Tibial artery (tissue), 4 donors: ENCODE results near the gene ALG11.

Experiments used
- DNase-seq, 2 donors: peaks; one replicate each; pipeline ENCODE4 v3.0.0-alpha.2; 2019
- H3K27ac ChIP-seq, 2 donors: fragments of 200-600 bp; sonication (generic) in 1 of 2; 1 replicate in 1 of 2; 2 replicates in 1 of 2; pipeline ENCODE4 v1.5.1; 2018 to 2019; ENCODE audit warnings: mild to moderate bottlenecking in 1 of 2
- H3K27me3 ChIP-seq, 2 donors: fragments of 200-600 bp; sonication (generic) in 1 of 2; one replicate each; pipeline versions ENCODE4 v1.5.1 to v1.6.0; 2016 to 2019
- H3K36me3 ChIP-seq, 3 donors: fragments of 200-600 bp; sonication (generic) in 2 of 3; one replicate each; pipeline ENCODE4 v1.5.1; 2016 to 2019; ENCODE audit warnings: mild to moderate bottlenecking in 2 of 3
- H3K4me1 ChIP-seq, 4 donors: fragments of 200-600 bp; sonication (generic) in 2 of 4; 1 replicate in 3 of 4; 2 replicates in 1 of 4; pipeline ENCODE4 v1.5.1; 2016 to 2019
- H3K4me3 ChIP-seq, 2 donors: fragments of 200-600 bp; sonication (generic) in 1 of 2; 1 replicate in 1 of 2; 2 replicates in 1 of 2; pipeline ENCODE4 v1.5.1; 2018 to 2019; ENCODE audit warnings: mild to moderate bottlenecking in 2 of 2
- H3K9me3 ChIP-seq, 3 donors: fragments of 200-600 bp; sonication (generic) in 1 of 3; one replicate each; pipeline ENCODE4 v1.5.1; 2016 to 2019
- CTCF ChIP-seq, 2 experiments: fragments of 200-600 bp in 1 of 2; fragments of 450-650 bp in 1 of 2; IDR thresholded peaks; one replicate each; pipeline ENCODE4 v1.5.1; 2017 to 2019; ENCODE audit warnings: antibody characterized with exemption in 2 of 2, mild to moderate bottlenecking in 1 of 2, moderate library complexity in 1 of 2
- intact Hi-C: fragments of 100-400 bp; cut with DNase I; formaldehyde crosslinking; loops from one replicate; pipeline ENCODE4 v1.15.0; 2023; ENCODE audit warnings: low total_unique reads

The ALG11 gene

GRCh38 chr13:51993713-51994112 lies 18.5 kb upstream of the ALG11 start:
- no peak for TF ChIP-seq CTCF (IDR thresholded peaks at IDR 0.05)
- peaks cover 0 to 19% (median 13%) of the 10 kb centered on the region in 4 donors for H3K4me1 ChIP-seq
- H3K27me3 ChIP-seq = no peaks in the 10 kb centered on the region
- no peaks in the 10 kb centered on the region for H3K9me3 ChIP-seq
- intact Hi-C loops = no loop called here
- no peaks in the 10 kb centered on the region for H3K36me3 ChIP-seq
- H3K4me3 ChIP-seq = no peak overlapping the region
- H3K27ac ChIP-seq = no peak overlapping the region
- no peak for DNase-seq

- H3K9me3 ChIP-seq = no peaks in the 10 kb centered on the region
- H3K27ac ChIP-seq = no peak overlapping the region
- DNase-seq = no peak
- no peaks in the 10 kb centered on the region for H3K36me3 ChIP-seq
- H3K4me1 ChIP-seq = peaks cover 0 to 24% (median 17%) of the 10 kb centered on the region in 4 donors
- H3K4me3 ChIP-seq = no peak overlapping the region
- no peak for TF ChIP-seq CTCF (IDR thresholded peaks at IDR 0.05)
- intact Hi-C loops = no loop called here
- no peaks in the 10 kb centered on the region for H3K27me3 ChIP-seq
Observed at GRCh38 chr13:51995677-51996551, 16.3 kb upstream of the ALG11 start.

GRCh38 chr13:51996641-51997040 lies 15.6 kb upstream of the ALG11 start:
- TF ChIP-seq CTCF (IDR thresholded peaks at IDR 0.05) = no peak
- Histone ChIP-seq H3K4me3 (no peak overlapping the region), H3K27ac (no peak overlapping the region), H3K9me3 (no peaks in the 10 kb centered on the region), H3K36me3 (no peaks in the 10 kb centered on the region), H3K4me1 (peaks cover 0 to 24% (median 17%) of the 10 kb centered on the region in 4 donors), H3K27me3 (no peaks in the 10 kb centered on the region)
- intact Hi-C loops = no loop called here
- no peak for DNase-seq

GRCh38 chr13:51997186-51997585 lies 15.0 kb upstream of the ALG11 start:
- H3K4me1 ChIP-seq = peaks cover 0 to 24% (median 17%) of the 10 kb centered on the region in 4 donors
- intact Hi-C loops = no loop called here
- H3K9me3 ChIP-seq = no peaks in the 10 kb centered on the region
- TF ChIP-seq CTCF (IDR thresholded peaks at IDR 0.05) = no peak
- no peak overlapping the region for H3K27ac ChIP-seq
- DNase-seq = no peak
- no peaks in the 10 kb centered on the region for H3K36me3 ChIP-seq
- no peak overlapping the region for H3K4me3 ChIP-seq
- H3K27me3 ChIP-seq = no peaks in the 10 kb centered on the region

GRCh38 chr13:51997641-51998330 lies 14.4 kb upstream of the ALG11 start:
- H3K36me3 ChIP-seq = no peaks in the 10 kb centered on the region
- no peak overlapping the region for H3K4me3 ChIP-seq
- H3K4me1 ChIP-seq = peaks cover 0 to 24% (median 17%) of the 10 kb centered on the region in 4 donors
- DNase-seq = no peak
- no peaks in the 10 kb centered on the region for H3K9me3 ChIP-seq
- intact Hi-C loops = no loop called here
- no peaks in the 10 kb centered on the region for H3K27me3 ChIP-seq
- no peak for TF ChIP-seq CTCF (IDR thresholded peaks at IDR 0.05)
- H3K27ac ChIP-seq = no peak overlapping the region
